GM12865 (cell line): ENCODE data around the gene LOXL4.
"Not testable (repeated sequence)": the region's sequence is repeated elsewhere in the genome, so short reads cannot be mapped to it uniquely, and the experiment has no call there.

Experiments
- DNase-seq: peaks from one replicate; pipeline ENCODE4 v3.0.0; 2010; ENCODE audit warnings: low read depth
- H3K4me3 ChIP-seq: 2 replicates; pipeline ENCODE4 v1.5.1; 2011; ENCODE audit warnings: mild to moderate bottlenecking, low read depth, low read length, control low read depth
- CTCF ChIP-seq: IDR thresholded peaks from 2 replicates; pipeline ENCODE4 v1.5.1; 2011; ENCODE audit warnings: low read length, control low read depth, low read depth, inconsistent platforms; ENCODE audit not compliant: insufficient read depth; ENCODE audit errors: missing control alignments

LOXL4 gene

GRCh38 chr10:98231417-98231816 is 36.6 kb downstream of the LOXL4 start:
- no peak for TF ChIP-seq CTCF
- DNase-seq = no peak
- H3K4me3 ChIP-seq = no peak overlapping the region

GRCh38 chr10:98228266-98228665 is 39.7 kb downstream of the LOXL4 start:
- not testable (repeated sequence) for H3K4me3 ChIP-seq, DNase-seq

GRCh38 chr10:98227713-98228112 is 40.3 kb downstream of the LOXL4 start:
- H3K4me3 ChIP-seq, DNase-seq: not testable (repeated sequence)

- no peak for TF ChIP-seq CTCF
- no peak for DNase-seq
- no peak overlapping the region for H3K4me3 ChIP-seq
Measured at GRCh38 chr10:98226508-98227144, 41.4 kb downstream of the LOXL4 start.

GRCh38 chr10:98224996-98225395 is 43.0 kb downstream of the LOXL4 start:
- no peak for TF ChIP-seq CTCF
- H3K4me3 ChIP-seq = no peak overlapping the region
- DNase-seq = no peak

- DNase-seq = no peak
- TF ChIP-seq CTCF = no peak
- H3K4me3 ChIP-seq = no peak overlapping the region
Measured at GRCh38 chr10:98224509-98224908, 43.5 kb downstream of the LOXL4 start.

- DNase-seq = no peak
- no peak overlapping the region for H3K4me3 ChIP-seq
- TF ChIP-seq CTCF = no peak
Measured at GRCh38 chr10:98223874-98224273, 44.1 kb downstream of the LOXL4 start.

- no peak for DNase-seq
- H3K4me3 ChIP-seq = no peak overlapping the region
- TF ChIP-seq CTCF = no peak
Measured at GRCh38 chr10:98217801-98218200, 50.2 kb downstream of the LOXL4 start.
